Right lobe of liver (tissue), 6 donors: ENCODE results near the gene RNF215. TPM values are rescaled to one million over a fixed set of nuclear protein-coding genes. Genes with fewer than 3 reads are reported as not detected.

Experiments used
- ATAC-seq, 4 donors: fragments of 200-7000 bp; cut with Tn5 transposase; one replicate each; pipeline ENCODE4 v1.9.1; 2020; ENCODE audit warnings: mild to moderate bottlenecking in 4 of 4, moderate library complexity in 4 of 4
- DNase-seq, 3 donors: peaks; one replicate each; pipeline ENCODE4 v3.0.0-alpha.2; 2020
- H3K27ac ChIP-seq, 3 donors: fragments of 200-600 bp; one replicate each; pipeline ENCODE4 v1.8.0; 2022
- H3K27me3 ChIP-seq, 2 donors: fragments of 200-600 bp; one replicate each; pipeline ENCODE4 v1.8.0; 2022
- H3K36me3 ChIP-seq, 4 donors: fragments of 200-600 bp; sonication (generic) in 1 of 4; one replicate each; pipeline versions ENCODE4 v1.5.1 to v1.8.0; 2017 to 2022; ENCODE audit warnings: control low read depth in 1 of 4
- H3K4me1 ChIP-seq, 4 donors: fragments of 200-600 bp; sonication (generic) in 1 of 4; one replicate each; pipeline versions ENCODE4 v1.5.1 to v1.8.0; 2017 to 2022; ENCODE audit warnings: control low read depth in 1 of 4
- H3K4me3 ChIP-seq, 3 donors: fragments of 200-600 bp; one replicate each; pipeline ENCODE4 v1.8.0; 2022
- H3K9me3 ChIP-seq, 4 donors: fragments of 200-600 bp; sonication (generic) in 1 of 4; one replicate each; pipeline versions ENCODE4 v1.5.1 to v1.8.0; 2017 to 2022; ENCODE audit warnings: control low read depth in 1 of 4
- POLR2A ChIP-seq: fragments of 450-650 bp; IDR thresholded peaks from one replicate; pipeline ENCODE4 v1.6.1; 2017; ENCODE audit warnings: antibody characterized with exemption, mild to moderate bottlenecking
- WGBS: methylation state at CpG from one replicate; pipeline ENCODE4 v1.1.6; 2018; ENCODE audit warnings: low coverage, low lambda C conversion rate; ENCODE audit not compliant: insufficient coverage; ENCODE audit errors: missing lambda C conversion rate; 5-methylcytosine and 5-hydroxymethylcytosine counted together
- intact Hi-C, 2 donors: fragments of 100-400 bp; cut with DNase I; formaldehyde crosslinking; loops; one replicate each; pipeline versions ENCODE4 v1.11.2 to v1.14.1; 2022
- total RNA-seq, 6 experiments: library from RNA; depleted of rRNA in 2 of 6; stranded (reverse); fragments of >200 nt in 2 of 6; fragmentation: NEBNext Ultra II Directional in 3 of 6; extraction: Animal tissue kit (Norgen Biotek cat#: 25700) in 3 of 6; gene quantifications; one replicate each; pipeline versions ENCODE4 v1.1.0 to v1.2.4, GENCODE V29; 2016 to 2023
- TF ChIP-seq, protein P1 (sequence below), 4 donors: fragments of 200-600 bp in 3 of 4; fragments of 450-650 bp in 1 of 4; IDR thresholded peaks; one replicate each; pipeline versions ENCODE4 v1.5.1 to v1.8.0; 2016 to 2022; ENCODE audit warnings: antibody characterized with exemption in 4 of 4, mild to moderate bottlenecking in 2 of 4
- donor health status: DM: no; HTN: yes; CAD: no.
- donor health status: DM: no; HTN: no; CAD: no.
- donor health status: DM: no; HTN: no; CAD: no.
- donor health status: DM: no; HTN: yes; CAD: no.
- donor health status: DM: no; HTN: yes; CAD: no.

RNF215 gene
- total RNA-seq, 6 experiments from 2014 or later, result 6.2 to 10.0 (median 7.4) TPM

DNA sequence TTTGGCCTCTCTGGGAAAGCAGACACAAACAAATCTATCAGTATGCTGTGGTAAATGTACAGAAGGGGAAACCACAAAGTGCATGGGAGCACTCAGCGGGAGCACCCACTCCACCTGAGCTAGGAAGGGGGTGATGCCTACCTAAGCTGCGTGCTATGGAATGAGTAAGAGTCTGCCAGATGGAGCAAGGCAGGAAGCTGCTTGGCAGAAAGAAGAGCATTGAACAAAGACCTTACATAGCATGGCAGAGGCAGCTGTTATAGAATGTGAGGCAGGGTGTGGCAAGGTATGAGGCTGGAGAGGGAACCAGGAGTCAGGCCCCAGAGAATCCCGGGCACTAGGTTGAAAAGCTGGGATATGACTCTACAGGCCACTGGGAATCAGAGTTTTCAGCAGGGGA lies 24.6 kb upstream of the RNF215 start:
- no peaks in the 10 kb centered on the region for H3K9me3 ChIP-seq
- ATAC-seq, result no peak
- intact Hi-C loops, result no loop called here
- no peak overlapping the region for H3K27ac ChIP-seq
- no peak overlapping the region for H3K4me3 ChIP-seq
- peaks cover 0 to 76% (median 15%) of the 10 kb centered on the region in 4 donors for H3K4me1 ChIP-seq
- 82% methylated on average over 3 of the region's 3 CpGs for WGBS
- no peaks in the 10 kb centered on the region for H3K27me3 ChIP-seq
- no peak for DNase-seq
- H3K36me3 ChIP-seq, result peaks cover 0 to 98% (median 54%) of the 10 kb centered on the region in 4 donors
- TF ChIP-seq, protein P1, sequence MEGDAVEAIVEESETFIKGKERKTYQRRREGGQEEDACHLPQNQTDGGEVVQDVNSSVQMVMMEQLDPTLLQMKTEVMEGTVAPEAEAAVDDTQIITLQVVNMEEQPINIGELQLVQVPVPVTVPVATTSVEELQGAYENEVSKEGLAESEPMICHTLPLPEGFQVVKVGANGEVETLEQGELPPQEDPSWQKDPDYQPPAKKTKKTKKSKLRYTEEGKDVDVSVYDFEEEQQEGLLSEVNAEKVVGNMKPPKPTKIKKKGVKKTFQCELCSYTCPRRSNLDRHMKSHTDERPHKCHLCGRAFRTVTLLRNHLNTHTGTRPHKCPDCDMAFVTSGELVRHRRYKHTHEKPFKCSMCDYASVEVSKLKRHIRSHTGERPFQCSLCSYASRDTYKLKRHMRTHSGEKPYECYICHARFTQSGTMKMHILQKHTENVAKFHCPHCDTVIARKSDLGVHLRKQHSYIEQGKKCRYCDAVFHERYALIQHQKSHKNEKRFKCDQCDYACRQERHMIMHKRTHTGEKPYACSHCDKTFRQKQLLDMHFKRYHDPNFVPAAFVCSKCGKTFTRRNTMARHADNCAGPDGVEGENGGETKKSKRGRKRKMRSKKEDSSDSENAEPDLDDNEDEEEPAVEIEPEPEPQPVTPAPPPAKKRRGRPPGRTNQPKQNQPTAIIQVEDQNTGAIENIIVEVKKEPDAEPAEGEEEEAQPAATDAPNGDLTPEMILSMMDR (IDR thresholded peaks at IDR 0.05), result no peak
- TF ChIP-seq POLR2A, result no peak

DNA sequence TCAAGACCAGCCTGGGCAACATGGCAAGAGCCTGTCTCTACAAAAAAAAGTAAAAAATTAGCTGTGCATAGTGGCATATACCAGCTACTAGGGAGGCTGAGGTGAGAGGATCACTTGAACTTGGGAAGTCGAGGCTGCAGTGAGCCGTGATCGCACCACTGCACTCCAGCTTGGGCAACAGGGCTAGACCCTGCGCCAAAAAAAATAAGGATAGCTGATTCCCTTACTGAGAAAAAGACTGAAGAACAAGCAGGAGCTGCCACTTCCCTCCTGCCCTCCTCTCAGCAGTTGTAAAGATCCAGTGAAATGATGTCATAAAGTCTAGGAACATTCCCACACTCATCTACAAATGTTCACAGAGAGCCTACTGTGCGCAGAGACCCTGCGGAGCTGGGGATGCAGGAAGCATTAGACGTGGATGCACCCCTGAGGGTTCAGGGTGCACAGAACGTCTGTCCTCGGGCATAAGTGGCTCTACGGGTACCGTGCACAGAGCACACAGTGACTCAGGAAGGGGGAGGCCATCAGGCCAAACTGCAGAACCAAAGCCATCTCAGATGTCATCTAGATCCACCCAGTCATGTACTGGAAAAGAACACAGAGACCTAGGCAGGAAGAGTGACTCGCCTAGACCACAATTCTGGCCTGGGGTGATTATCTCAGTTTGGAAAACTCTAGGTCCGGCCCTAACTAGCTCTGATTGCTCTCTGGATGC lies 21.3 kb upstream of the RNF215 start:
- Histone ChIP-seq H3K27me3 (no peaks in the 10 kb centered on the region), H3K4me3 (no peak overlapping the region), H3K36me3 (peaks cover 0 to 81% (median 43%) of the 10 kb centered on the region in 4 donors), H3K27ac (no peak overlapping the region), H3K9me3 (no peaks in the 10 kb centered on the region), H3K4me1 (peaks cover 0 to 72% (median 11%) of the 10 kb centered on the region in 4 donors)
- no peak for TF ChIP-seq POLR2A
- TF ChIP-seq, protein P1 (IDR thresholded peaks at IDR 0.05), result no peak
- WGBS, result 64% methylated on average over 12 of the region's 13 CpGs
- DNase-seq (no peak), ATAC-seq (no peak)
- intact Hi-C loops, result no loop called here

- Histone ChIP-seq H3K4me1 (peaks cover 0 to 79% (median 25%) of the 10 kb centered on the region in 4 donors), H3K27me3 (no peaks in the 10 kb centered on the region), H3K27ac (peak overlapping the region in 1 of 3 donors; percentile 81), H3K4me3 (no peak overlapping the region), H3K9me3 (no peaks in the 10 kb centered on the region), H3K36me3 (peaks cover 0 to 78% (median 32%) of the 10 kb centered on the region in 4 donors)
- TF ChIP-seq, protein P1 (IDR thresholded peaks at IDR 0.05), result no peak
- no peak for TF ChIP-seq POLR2A
- DNase-seq, result no peak
- intact Hi-C loops, result no loop called here
- no peak for ATAC-seq
- 79% methylated on average over 6 of the region's 6 CpGs for WGBS
Observed at GRCh38 chr22:30406400-30406799, 19.2 kb upstream of the RNF215 start.

- 36% methylated on average over 3 of the region's 4 CpGs for WGBS
- intact Hi-C loops, result no loop called here
- Histone ChIP-seq H3K27ac (peak overlapping the region in 2 of 3 donors; percentile 60 to 81), H3K9me3 (no peaks in the 10 kb centered on the region), H3K4me1 (peaks cover 0 to 86% (median 28%) of the 10 kb centered on the region in 4 donors), H3K4me3 (no peak overlapping the region), H3K36me3 (peaks cover 0 to 78% (median 28%) of the 10 kb centered on the region in 4 donors), H3K27me3 (no peaks in the 10 kb centered on the region)
- DNase-seq, result no peak
- no peak for TF ChIP-seq POLR2A
- TF ChIP-seq, protein P1 (IDR thresholded peaks at IDR 0.05), result no peak
- peak in 1 of 4 donors; percentile 13 for ATAC-seq
Observed at GRCh38 chr22:30405731-30406130, 18.5 kb upstream of the RNF215 start.
